Keratinocyte (primary cell): ENCODE data around the gene CPTP.

Experiments
- CTCF ChIP-seq, 3 experiments: IDR thresholded peaks in 1 of 3; conservative IDR thresholded peaks in 1 of 3; optimal IDR thresholded peaks in 1 of 3; 2 replicates in 2 of 3; 3 replicates in 1 of 3; pipeline versions ENCODE3 to v1.5.1; 2011; ENCODE audit warnings: low read length in 3 of 3, mild to moderate bottlenecking in 3 of 3, moderate library complexity in 2 of 3, control low read depth in 1 of 3, inconsistent platforms in 1 of 3; ENCODE audit not compliant: insufficient read depth in 2 of 3; ENCODE audit errors: extremely low read depth in 1 of 3
- EZH2 ChIP-seq: IDR thresholded peaks from one replicate; pipeline ENCODE4 v1.6.1; 2012; ENCODE audit warnings: inconsistent platforms, mild to moderate bottlenecking, low read length, moderate library complexity

GRCh38 chr1:1322952-1323351 is 1.6 kb upstream of the CPTP start:
- TF ChIP-seq CTCF (optimal IDR thresholded peaks at IDR 0.05 in 1 of 3, IDR thresholded peaks at IDR 0.05 in 1 of 3, conservative IDR thresholded peaks at IDR 0.05 in 1 of 3; ENCODE audit: extremely low read depth in 1 of 3, insufficient read depth in 2 of 3, low read length in 3 of 3) (no peak), EZH2 (no peak)
